KMS-11 (cell line): ENCODE results near the gene PRRT3.
"Not testable (repeated sequence)": the region's sequence is repeated elsewhere in the genome, so short reads cannot be mapped to it uniquely, and the experiment has no call there.

Experiments
- H2AFZ ChIP-seq: fragments of 200-600 bp; sonication (generic); 2 replicates; pipeline ENCODE4 v1.6.1; 2016; ENCODE audit warnings: antibody characterized with exemption, mixed run types, low read depth
- H3K27ac ChIP-seq: fragments of 200-600 bp; sonication (generic); 2 replicates; pipeline ENCODE4 v1.6.1; 2016; ENCODE audit warnings: mild to moderate bottlenecking, mixed run types
- H3K27me3 ChIP-seq: fragments of 200-600 bp; sonication (generic); 2 replicates; pipeline ENCODE4 v1.6.1; 2017; ENCODE audit warnings: mild to moderate bottlenecking, low read depth, mixed run types, moderate library complexity; ENCODE audit not compliant: insufficient read depth
- H3K36me3 ChIP-seq: fragments of 200-600 bp; sonication (generic); 2 replicates; pipeline ENCODE4 v1.6.1; 2017; ENCODE audit warnings: mild to moderate bottlenecking, mixed run types; ENCODE audit not compliant: insufficient read depth
- H3K4me1 ChIP-seq: fragments of 200-600 bp; sonication (generic); 2 replicates; pipeline ENCODE4 v1.6.1; 2016; ENCODE audit warnings: mild to moderate bottlenecking, low read depth, mixed run types; ENCODE audit not compliant: poor library complexity, severe bottlenecking
- H3K4me2 ChIP-seq: fragments of 200-600 bp; sonication (generic); 2 replicates; pipeline ENCODE4 v1.7.0; 2016; ENCODE audit warnings: mild to moderate bottlenecking, mixed run types
- H3K4me3 ChIP-seq: fragments of 200-600 bp; sonication (generic); IDR thresholded peaks from 2 replicates; pipeline ENCODE4 v1.6.1; 2017; ENCODE audit warnings: low read depth, low read length, mixed read lengths; ENCODE audit not compliant: insufficient read depth
- H3K79me2 ChIP-seq: fragments of 200-600 bp; sonication (generic); 2 replicates; pipeline ENCODE4 v1.6.1; 2016; ENCODE audit warnings: low read depth, mixed run types; ENCODE audit not compliant: insufficient read depth
- H3K9ac ChIP-seq: fragments of 200-600 bp; sonication (generic); 2 replicates; pipeline ENCODE4 v1.6.1; 2016; ENCODE audit warnings: mild to moderate bottlenecking, mixed run types
- H4K20me1 ChIP-seq: fragments of 200-600 bp; sonication (generic); 2 replicates; pipeline ENCODE4 v1.6.1; 2016; ENCODE audit warnings: mild to moderate bottlenecking, mixed run types; ENCODE audit not compliant: insufficient read depth
- TF ChIP-seq, protein P1 (sequence below): fragments of 200-600 bp; sonication (generic); conservative IDR thresholded peaks from 2 replicates; pipeline ENCODE4 v1.6.1; 2017; ENCODE audit warnings: low read depth, mild to moderate bottlenecking, antibody characterized with exemption, low read length, moderate library complexity, mixed read lengths

PRRT3 gene

GRCh38 chr3:9897408-9898372 is 54.5 kb downstream of the PRRT3 start:
- Histone ChIP-seq H3K27me3 (no peaks in the 10 kb centered on the region), H3K36me3 (no peaks in the 10 kb centered on the region), H3K9ac (no peak overlapping the region), H3K4me2 (peak overlapping the region; percentile 25; the same call in 1 of the 2 replicates), H2AFZ (no peak overlapping the region), H4K20me1 (no peaks in the 10 kb centered on the region), H3K79me2 (0 out of 2 replicates have a peak, but pooled peaks cover 4% of the 10 kb centered on the region), H3K4me3 (no peak overlapping the region), H3K4me1 (peaks cover 48% of the 10 kb centered on the region), H3K27ac (peak overlapping the region; percentile 22; the same call in 1 of the 2 replicates)
- TF ChIP-seq, protein P1, sequence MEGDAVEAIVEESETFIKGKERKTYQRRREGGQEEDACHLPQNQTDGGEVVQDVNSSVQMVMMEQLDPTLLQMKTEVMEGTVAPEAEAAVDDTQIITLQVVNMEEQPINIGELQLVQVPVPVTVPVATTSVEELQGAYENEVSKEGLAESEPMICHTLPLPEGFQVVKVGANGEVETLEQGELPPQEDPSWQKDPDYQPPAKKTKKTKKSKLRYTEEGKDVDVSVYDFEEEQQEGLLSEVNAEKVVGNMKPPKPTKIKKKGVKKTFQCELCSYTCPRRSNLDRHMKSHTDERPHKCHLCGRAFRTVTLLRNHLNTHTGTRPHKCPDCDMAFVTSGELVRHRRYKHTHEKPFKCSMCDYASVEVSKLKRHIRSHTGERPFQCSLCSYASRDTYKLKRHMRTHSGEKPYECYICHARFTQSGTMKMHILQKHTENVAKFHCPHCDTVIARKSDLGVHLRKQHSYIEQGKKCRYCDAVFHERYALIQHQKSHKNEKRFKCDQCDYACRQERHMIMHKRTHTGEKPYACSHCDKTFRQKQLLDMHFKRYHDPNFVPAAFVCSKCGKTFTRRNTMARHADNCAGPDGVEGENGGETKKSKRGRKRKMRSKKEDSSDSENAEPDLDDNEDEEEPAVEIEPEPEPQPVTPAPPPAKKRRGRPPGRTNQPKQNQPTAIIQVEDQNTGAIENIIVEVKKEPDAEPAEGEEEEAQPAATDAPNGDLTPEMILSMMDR: no peak

DNA sequence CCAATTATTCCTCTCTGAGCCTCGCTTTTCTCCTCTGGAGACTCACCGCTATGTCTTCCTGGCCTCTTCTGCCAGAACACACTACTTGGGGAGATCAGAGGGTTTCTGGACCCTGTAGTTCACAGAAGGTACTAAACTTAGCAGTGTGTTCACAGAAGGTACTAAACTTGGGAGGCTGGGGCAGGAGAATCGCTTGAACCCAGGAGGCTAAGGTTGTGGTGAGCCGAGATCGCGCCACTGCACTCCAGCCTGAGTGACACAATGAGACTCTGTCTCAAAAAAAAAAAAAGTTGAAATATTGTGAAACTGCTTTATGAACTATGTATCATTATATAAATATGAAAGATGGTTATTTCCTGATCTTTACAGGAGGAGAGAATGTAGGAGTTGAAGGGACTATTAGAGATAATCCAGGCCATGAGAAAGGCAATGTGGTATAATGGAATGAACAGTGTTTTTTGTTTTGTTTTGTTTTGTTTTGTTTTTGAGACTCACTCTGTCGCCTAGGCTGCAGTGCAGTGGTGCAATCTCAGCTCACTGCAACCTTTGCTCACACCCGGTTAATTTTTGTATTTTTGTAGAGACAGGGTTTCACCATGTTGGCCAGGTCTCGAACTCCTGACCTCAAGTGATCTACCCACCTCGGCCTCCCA is 55.3 kb downstream of the PRRT3 start:
- Histone ChIP-seq H3K4me2 (peak overlapping the region; percentile 25; the same call in 1 of the 2 replicates), H3K4me1 (peaks cover 48% of the 10 kb centered on the region)
- not testable (repeated sequence) for H3K79me2 ChIP-seq, H3K9ac ChIP-seq, H3K27me3 ChIP-seq, H3K27ac ChIP-seq, H4K20me1 ChIP-seq, H3K36me3 ChIP-seq, H3K4me3 ChIP-seq, H2AFZ ChIP-seq

DNA sequence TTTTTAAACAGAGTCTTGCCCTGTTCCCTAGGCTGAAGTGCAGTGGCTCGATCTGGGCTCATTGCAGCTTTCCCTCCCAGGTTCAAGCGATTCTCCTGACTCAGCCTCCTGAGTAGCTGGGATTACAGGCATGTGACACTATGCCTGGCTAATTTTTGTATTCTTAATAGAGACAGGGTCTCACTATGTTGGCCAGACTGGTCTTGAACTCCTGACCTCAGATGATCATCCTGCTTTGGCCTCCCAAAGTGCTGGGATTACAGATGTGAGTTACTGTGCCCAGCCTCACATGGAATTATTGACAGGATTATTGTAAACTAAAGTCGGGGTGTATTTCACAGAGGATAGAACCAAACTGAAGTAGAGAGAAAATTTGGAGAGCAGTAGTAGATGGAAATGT is 56.5 kb downstream of the PRRT3 start:
- not testable (repeated sequence) for H3K36me3 ChIP-seq, H3K4me2 ChIP-seq, H3K4me3 ChIP-seq, H3K9ac ChIP-seq, H3K27ac ChIP-seq, H4K20me1 ChIP-seq, H3K27me3 ChIP-seq, H2AFZ ChIP-seq
- H3K4me1 ChIP-seq: peaks cover 48% of the 10 kb centered on the region
- H3K79me2 ChIP-seq: peaks cover 19% of the 10 kb centered on the region
